Glutamatergic neuron (in vitro differentiated cells): ENCODE data around the gene ADH4. TPM values are rescaled to one million over a fixed set of nuclear protein-coding genes. Genes with fewer than 3 reads are reported as not detected.

Source experiments
- DNase-seq: peaks from one replicate; pipeline ENCODE4 v3.0.0; 2022
- H3K27ac Mint-ChIP-seq: one replicate; pipeline ENCODE4 v1.8.0; 2020; ENCODE audit warnings: mild to moderate bottlenecking, mixed read lengths, inconsistent platforms; ENCODE audit not compliant: unreplicated experiment
- H3K27me3 Mint-ChIP-seq: one replicate; pipeline ENCODE4 v1.8.0; 2020; ENCODE audit warnings: mild to moderate bottlenecking, moderate library complexity, mixed read lengths, inconsistent platforms; ENCODE audit not compliant: unreplicated experiment
- H3K36me3 Mint-ChIP-seq: one replicate; pipeline ENCODE4 v1.8.0; 2020; ENCODE audit warnings: mild to moderate bottlenecking, mixed read lengths, inconsistent platforms; ENCODE audit not compliant: unreplicated experiment
- H3K4me1 Mint-ChIP-seq: one replicate; pipeline ENCODE4 v1.8.0; 2020; ENCODE audit warnings: mild to moderate bottlenecking, low read depth, mixed read lengths, inconsistent platforms; ENCODE audit not compliant: unreplicated experiment
- H3K4me3 Mint-ChIP-seq: one replicate; pipeline ENCODE4 v1.8.0; 2020; ENCODE audit warnings: mild to moderate bottlenecking, mixed read lengths, inconsistent platforms; ENCODE audit not compliant: unreplicated experiment
- H3K9me3 Mint-ChIP-seq: one replicate; pipeline ENCODE4 v1.8.0; 2020; ENCODE audit warnings: mild to moderate bottlenecking, moderate library complexity, mixed read lengths, inconsistent platforms; ENCODE audit not compliant: unreplicated experiment
- total RNA-seq: library from RNA; stranded (reverse); fragmentation: NEBNext Ultra II Directional; extraction: Animal tissue kit (Norgen Biotek cat#: 25700); gene quantifications from one replicate; pipeline ENCODE4 v1.2.1, GENCODE V29; 2021; ENCODE audit not compliant: unreplicated experiment
- TF ChIP-seq, protein P1 (sequence below): fragments of 200-600 bp; sonication (generic); IDR thresholded peaks from one replicate; pipeline ENCODE4 v1.5.0; 2021; ENCODE audit not compliant: partially characterized antibody, unreplicated experiment

The ADH4 gene
- total RNA-seq, 1 donor from 2014 or later = not detected

DNA sequence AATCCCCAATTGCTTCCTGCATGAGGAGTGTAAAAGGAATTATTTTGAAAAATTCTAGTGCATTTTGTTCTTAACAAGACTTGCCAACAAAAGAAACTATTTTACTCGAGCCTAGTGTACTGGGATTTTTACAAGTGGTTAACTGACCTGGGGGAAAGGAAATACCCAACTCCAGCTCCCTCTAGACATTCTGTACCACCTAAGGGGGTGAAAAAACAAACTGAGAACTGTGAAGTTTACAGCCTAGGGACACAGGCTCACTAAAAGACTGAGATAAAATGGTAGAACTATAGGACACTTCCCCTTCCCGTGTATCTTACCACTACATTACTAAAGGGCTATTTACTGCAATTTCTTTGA lies 52.9 kb downstream of the ADH4 start:
- H3K4me1 Mint-ChIP-seq = peaks cover 10% of the 10 kb centered on the region
- peaks cover 9% of the 10 kb centered on the region for H3K27me3 Mint-ChIP-seq
- TF ChIP-seq, protein P1, sequence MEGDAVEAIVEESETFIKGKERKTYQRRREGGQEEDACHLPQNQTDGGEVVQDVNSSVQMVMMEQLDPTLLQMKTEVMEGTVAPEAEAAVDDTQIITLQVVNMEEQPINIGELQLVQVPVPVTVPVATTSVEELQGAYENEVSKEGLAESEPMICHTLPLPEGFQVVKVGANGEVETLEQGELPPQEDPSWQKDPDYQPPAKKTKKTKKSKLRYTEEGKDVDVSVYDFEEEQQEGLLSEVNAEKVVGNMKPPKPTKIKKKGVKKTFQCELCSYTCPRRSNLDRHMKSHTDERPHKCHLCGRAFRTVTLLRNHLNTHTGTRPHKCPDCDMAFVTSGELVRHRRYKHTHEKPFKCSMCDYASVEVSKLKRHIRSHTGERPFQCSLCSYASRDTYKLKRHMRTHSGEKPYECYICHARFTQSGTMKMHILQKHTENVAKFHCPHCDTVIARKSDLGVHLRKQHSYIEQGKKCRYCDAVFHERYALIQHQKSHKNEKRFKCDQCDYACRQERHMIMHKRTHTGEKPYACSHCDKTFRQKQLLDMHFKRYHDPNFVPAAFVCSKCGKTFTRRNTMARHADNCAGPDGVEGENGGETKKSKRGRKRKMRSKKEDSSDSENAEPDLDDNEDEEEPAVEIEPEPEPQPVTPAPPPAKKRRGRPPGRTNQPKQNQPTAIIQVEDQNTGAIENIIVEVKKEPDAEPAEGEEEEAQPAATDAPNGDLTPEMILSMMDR = no peak
- no peak overlapping the region for H3K27ac Mint-ChIP-seq
- no peak overlapping the region for H3K4me3 Mint-ChIP-seq
- no peaks in the 10 kb centered on the region for H3K36me3 Mint-ChIP-seq
- H3K9me3 Mint-ChIP-seq = peaks cover 6% of the 10 kb centered on the region
- DNase-seq = no peak

- Mint-ChIP-seq H3K9me3 (peaks cover 6% of the 10 kb centered on the region), H3K27ac (no peak overlapping the region), H3K27me3 (peaks cover 9% of the 10 kb centered on the region), H3K4me1 (peaks cover 11% of the 10 kb centered on the region), H3K4me3 (peak overlapping the region; percentile 72), H3K36me3 (no peaks in the 10 kb centered on the region)
- TF ChIP-seq, protein P1 = no peak
- DNase-seq = no peak
These were observed 53.4 kb downstream of the ADH4 start for GRCh38 chr4:99090481-99091215.

DNA sequence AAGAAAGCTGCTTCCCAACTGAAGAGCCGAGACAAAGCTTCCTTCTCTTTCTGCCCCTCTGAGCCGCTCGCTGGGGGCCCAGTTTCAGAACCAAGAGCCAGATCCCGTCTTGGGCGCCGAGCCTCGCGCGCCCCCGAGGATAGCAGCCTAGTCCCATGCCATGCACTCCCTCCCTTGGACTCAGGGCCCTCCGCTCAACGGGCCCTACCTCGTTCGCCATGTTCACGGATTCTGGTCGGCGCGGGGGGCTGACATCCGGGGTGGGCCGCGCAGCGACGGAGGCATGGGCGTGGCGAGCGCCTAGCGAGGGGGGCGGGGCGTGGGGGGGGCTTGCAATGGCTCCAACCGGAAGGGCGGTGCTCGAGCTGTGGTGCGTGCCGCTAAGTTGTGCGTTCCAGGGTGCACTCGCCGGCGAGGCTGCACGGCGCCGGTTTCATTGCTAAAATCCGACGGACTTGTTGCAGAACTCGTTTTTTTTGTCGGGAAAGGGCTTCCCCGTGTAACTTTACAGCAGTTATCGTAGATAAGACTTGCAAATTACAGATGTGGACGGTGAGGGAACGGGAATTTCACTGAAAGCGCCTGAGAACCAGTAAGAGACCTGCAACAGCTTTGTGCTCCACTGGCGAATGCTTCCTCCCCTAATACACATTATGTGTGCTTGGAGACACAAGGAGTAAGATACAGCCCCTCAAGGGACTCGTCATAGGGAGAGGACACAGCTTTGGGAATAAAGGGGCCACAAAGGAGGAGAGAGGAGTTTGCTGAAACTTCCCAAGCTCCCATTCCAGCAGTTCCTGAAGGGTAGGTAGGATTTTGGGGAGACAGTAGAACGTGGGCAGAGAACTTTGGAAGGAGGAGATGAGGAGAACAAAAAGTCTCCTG lies 55.4 kb downstream of the ADH4 start, which contains the start of gene ADH5:
Gene ADH5 (minus strand): TSS at position 308 of the 885 bp plus-strand sequence. CDS start 88 bp downstream, at position 220.
- Mint-ChIP-seq H3K9me3 (peaks cover 6% of the 10 kb centered on the region), H3K4me3 (peak within 1 kb of the TSS; percentile 99), H3K4me1 (peaks cover 16% of the 10 kb centered on the region), H3K27ac (peak within 1 kb of the TSS; percentile 99), H3K27me3 (peaks cover 9% of the 10 kb centered on the region), H3K36me3 (no peaks in the 10 kb centered on the region)
- DNase-seq = peak; percentile 93
- TF ChIP-seq, protein P1 = no peak

- Mint-ChIP-seq H3K4me1 (peaks cover 16% of the 10 kb centered on the region), H3K27ac (peak overlapping the region; percentile 99), H3K36me3 (no peaks in the 10 kb centered on the region), H3K9me3 (peaks cover 6% of the 10 kb centered on the region), H3K27me3 (peaks cover 9% of the 10 kb centered on the region), H3K4me3 (peak overlapping the region; percentile 99)
- TF ChIP-seq, protein P1 = no peak
- DNase-seq = peak; percentile 19
These were observed 56.1 kb downstream of the ADH4 start for GRCh38 chr4:99088023-99088449.
